A549 treated with RU486 at 1 μM for 4 hours (cell line): Measurements from ENCODE around the gene S100A4. TPM values are rescaled to one million over a fixed set of nuclear protein-coding genes. Genes with fewer than 3 reads are reported as not detected.

ENCODE experiments used
- total RNA-seq: library from RNA; stranded (reverse); fragments of 200-300 nt; extraction: Qiagen RNA extraction; gene quantifications from 5 replicates; pipeline ENCODE4 v1.2.3, GENCODE V29; 2022; ENCODE audit warnings: low read depth

The S100A4 gene
- 1,522 to 1,903 TPM (median 1,710 TPM) in 5 replicates for total RNA-seq

DNA sequence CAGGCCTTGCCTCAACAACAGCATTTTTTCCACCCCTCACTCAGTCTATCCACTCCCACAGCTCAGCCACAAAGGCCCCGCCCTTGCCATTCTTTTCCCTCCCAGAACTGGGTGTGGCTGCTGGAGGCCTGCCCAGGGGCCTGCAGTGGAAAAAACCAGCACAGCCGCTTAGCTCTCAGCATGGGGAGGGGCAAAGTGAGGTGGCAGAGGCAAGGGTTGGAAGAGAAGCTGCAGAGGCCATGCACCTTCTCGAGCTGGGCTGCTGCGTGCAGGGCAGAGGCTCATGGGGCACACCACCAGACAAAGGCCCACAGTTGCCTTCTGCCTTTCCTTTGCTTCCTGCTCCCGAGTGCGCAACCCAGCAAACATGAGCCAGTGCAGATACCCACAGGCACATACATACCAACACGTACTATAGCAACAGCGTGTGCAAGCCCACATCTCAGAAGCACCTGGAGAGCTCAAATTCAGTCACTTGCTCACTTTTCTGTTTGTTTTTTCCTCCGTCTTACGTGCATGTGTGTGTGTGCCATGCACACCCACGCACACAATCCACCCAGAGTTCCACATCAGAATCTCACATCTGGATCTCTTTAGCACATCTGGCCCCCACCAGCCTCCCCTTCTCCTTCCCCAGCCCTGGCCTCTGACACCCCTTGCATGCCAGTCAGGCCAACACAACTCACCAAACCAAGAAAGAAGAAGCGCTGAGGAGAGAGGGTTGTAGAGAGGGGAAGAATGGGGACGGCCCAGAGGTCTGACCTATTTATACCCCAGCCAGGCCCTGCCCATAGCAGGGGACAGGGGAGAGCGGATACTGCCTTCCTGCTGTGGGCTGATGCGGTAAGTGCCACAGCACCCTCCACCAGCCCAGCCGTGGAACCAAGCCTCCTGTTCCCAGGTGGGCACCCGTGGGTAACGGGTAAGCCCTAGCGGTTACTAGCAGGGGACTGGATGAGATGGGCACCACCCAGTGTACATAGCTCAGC lies at the start of gene S100A4:
S100A4 (minus strand) TSS at position 740 of the 989 bp plus-strand sequence. CDS start 1,012 bp downstream, outside the sequence.

DNA sequence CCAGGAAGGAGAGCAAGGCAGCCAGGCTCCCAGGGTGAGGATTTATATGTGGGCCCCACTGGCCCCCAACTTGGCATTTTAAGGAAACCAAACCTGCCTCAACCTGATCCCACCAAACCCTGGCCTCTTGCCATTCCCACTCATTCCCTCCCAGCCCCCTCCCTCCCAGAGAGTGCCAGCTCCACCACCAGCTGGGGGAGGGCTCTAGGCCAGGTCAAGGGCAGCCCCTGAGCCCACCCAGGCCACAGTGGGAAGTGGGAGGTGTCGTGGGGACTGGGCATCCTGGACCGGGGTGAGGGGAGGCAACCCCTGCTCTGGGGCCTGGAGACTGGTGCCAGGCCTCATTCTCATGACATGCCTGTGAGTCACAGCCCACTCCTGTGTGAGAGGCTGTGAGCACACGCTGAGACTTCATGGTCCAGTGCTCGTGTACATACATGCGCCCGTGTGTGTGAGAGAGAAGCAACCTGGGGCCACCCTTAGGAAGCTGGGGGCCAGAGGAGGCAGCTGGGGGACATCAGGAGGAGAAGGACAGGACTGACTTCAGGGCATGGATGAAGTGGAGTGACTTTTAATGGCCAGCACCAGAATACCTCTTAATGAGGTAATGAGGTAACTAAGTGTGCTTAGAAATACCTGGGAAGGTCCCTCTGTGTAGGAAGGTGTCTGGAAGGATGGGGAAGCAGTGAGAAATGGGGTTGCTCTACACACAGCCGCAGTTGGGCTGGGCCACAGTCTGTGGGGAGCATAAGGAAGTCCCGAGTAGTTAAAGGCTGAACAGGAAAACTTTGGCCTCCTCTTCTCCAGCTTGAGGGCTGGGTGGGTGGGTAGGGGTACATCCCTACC lies 20.1 kb upstream of the S100A4 start, which contains the start of gene S100A2:
S100A2 (minus strand) TSS at position 316 of the 846 bp plus-strand sequence. CDS start 1,967 bp downstream, outside the sequence.

DNA sequence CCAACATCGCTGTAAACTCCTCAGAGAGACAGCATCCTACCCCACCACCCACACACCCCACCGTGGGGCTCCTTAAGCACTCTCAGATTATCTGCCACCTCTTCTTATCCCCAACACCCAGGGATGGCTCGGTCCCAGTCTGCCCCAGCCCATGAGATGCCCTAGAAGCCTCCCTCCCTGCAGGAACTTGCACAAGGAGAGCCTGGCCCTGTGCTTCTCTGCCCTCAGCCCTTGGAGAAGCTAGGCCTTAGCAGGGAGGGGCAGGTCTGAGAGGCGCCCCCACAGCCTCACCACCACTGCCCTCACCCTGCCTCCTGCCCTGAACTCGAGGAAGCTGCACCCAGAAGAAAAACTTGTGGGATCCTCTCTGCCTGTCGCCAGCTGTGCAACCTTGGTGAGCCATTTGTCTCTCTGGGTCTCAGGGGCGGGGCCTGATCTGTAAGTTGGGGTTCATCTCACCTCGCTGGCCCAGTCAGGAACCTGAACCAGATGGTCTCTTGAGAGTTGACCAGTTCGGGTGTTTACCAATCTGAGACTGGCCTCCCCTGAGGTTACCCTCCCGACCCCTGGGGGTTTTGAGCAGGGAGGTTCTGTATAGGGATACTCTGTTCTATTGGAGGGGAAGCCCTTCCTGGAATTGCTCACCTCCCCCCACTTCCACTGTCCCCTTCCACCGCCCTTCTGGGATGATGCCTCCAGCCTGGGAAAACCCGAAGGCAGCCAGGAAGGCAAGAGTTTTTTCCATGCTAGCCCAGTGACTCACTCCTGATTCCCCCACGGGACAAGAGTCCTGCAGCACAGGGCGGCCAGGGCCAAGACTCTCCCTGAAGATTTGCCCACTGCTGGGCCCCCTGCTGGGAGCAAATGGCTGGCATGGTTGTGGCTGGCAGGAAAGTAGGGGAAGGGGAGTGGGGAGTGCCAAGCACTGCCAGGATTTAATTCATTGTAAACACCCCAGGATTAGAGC lies 3.4 kb upstream of the S100A4 start, which contains the start of gene S100A3:
S100A3 (minus strand) TSS at position 537 of the 967 bp plus-strand sequence. CDS start 773 bp downstream, outside the sequence.

DNA sequence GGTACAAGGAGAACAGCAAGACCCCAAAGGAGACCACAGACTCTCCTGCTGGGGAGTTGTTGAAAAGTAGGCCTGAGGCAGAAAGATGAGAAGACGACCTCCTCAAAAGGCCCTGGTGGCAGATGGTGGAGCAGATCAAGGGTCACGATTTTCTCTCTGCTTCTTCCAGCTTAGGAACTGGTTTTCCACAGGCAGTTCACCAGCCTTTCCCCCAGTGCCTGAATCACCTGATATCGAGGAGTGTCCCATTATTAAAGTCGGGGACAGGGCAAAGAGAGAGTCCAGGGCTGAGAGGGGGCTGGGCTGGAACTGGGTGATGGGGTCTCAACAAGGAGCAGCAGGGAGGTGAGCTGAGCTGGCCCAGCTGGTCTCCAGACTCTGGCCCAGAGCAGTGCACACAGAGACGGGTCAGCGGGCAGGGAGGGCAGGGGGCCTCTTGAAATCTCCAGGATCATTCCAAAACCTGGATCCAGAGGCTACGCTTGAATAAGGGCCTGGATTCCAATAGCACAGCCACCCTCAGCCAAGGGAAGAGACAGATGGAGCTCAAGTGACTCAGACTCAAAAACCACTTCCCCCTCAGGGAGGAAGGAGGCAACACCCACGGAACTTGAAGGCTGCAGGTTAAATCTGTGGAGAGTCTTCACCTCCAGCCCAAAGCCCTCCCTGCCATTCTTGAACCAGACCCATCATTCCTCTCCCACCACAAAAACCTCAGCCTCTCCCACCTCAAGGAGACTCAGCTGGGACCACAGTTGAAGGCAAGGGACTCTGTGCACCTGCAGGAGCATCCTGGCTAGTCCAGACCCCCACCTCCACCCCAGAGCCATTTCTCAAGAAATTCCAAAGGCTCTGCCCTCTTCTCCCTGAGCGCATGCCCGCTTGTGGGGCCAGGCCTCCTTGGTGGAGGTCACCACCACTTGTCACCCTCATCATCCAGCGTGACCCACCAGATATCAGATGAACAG lies 4.9 kb downstream of the S100A4 start, which contains the start of gene S100A5:
S100A5 (minus strand) TSS at position 541 of the 968 bp plus-strand sequence. CDS start 743 bp downstream, outside the sequence.

DNA sequence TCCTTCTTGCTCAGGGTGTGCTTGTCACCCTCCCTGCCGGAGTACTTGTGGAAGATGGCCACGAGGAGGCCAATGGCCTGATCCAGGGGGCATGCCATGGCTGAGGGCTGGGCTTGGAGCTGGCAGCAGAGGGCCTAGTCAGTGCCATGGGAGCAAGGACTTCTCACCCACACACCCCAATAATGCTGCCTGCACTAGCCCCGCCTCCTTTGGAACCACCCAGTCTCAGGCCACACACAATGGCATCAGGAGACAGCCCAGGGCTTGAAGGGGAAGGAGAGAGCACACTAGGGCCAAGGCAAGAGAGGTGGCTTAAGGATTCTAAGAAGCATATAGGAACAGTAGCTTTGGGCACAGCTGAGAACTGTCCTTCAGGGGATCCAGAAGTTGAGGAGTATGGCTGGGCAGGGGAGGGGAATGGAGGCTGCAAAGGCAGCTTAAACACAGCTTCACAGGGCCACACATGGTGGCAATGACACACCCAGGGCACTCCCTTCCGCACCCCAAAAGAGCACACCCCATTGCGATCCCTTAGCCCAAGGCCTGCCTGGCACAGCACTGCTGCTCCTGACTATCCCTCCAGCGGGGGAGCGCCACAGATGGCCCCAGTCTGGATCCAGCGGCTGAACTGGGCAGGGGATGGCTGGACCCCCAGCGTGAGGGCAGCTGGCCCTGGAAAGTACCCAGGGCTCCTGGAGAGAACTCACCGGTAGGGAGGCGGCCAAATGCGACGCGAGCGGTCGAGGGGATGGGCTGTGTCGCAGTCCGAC lies 10.2 kb downstream of the S100A4 start, which contains the start of gene S100A6:
S100A6 (minus strand) TSS at position 750 of the 770 bp plus-strand sequence; CDS start at position 98, 652 bp downstream.

Other genes with a start within 250 kb of the S100A4 start
- not detected in 5 replicates for gene PGLYRP3, start 232.9 kb downstream of the S100A4 start, total RNA-seq
- gene PGLYRP4, start 197.0 kb downstream of the S100A4 start, total RNA-seq, result not detected in 5 replicates
- gene S100A9, start 188.0 kb downstream of the S100A4 start, total RNA-seq, result 0.38 to 2.0 TPM (median 1.1 TPM) in 5 replicates
- gene S100A12, start 170.2 kb downstream of the S100A4 start, total RNA-seq, result not detected in 5 replicates
- not detected in 5 replicates for gene S100A8, start 154.7 kb downstream of the S100A4 start, total RNA-seq
- gene S100A7A, start 129.3 kb downstream of the S100A4 start, total RNA-seq, result not detected in 5 replicates
- gene S100A7, start 85.2 kb downstream of the S100A4 start, total RNA-seq, result not detected in 5 replicates
- 3,071 to 3,604 TPM (median 3,274 TPM) in 5 replicates for gene S100A6, start 9.8 kb downstream of the S100A4 start, total RNA-seq
- 0.42 to 1.1 TPM (median 0.57 TPM) in 5 replicates for gene S100A5, start 4.9 kb downstream of the S100A4 start, total RNA-seq
- gene S100A3, start 3.5 kb upstream of the S100A4 start, total RNA-seq, result 85.7 to 107 TPM (median 98.6 TPM) in 5 replicates
- 17.0 to 31.3 TPM (median 24.8 TPM) in 5 replicates for gene S100A2, start 20.0 kb upstream of the S100A4 start, total RNA-seq
- 415 to 520 TPM (median 478 TPM) in 5 replicates for gene S100A16, start 67.3 kb upstream of the S100A4 start, total RNA-seq
- 0.28 to 0.73 TPM (median 0.45 TPM) in 5 replicates for gene S100A14, start 70.5 kb upstream of the S100A4 start, total RNA-seq
- 153 to 185 TPM (median 171 TPM) in 5 replicates for gene S100A13, start 81.7 kb upstream of the S100A4 start, total RNA-seq
- 0.48 to 1.1 TPM (median 0.76 TPM) in 4 of 5 replicates, not detected in the other for gene S100A1, start 82.6 kb upstream of the S100A4 start, total RNA-seq
- gene CHTOP, start 88.3 kb upstream of the S100A4 start, total RNA-seq, result 66.4 to 82.5 TPM (median 76.1 TPM) in 5 replicates
- gene SNAPIN, start 112.9 kb upstream of the S100A4 start, total RNA-seq, result 53.9 to 63.9 TPM (median 56.8 TPM) in 5 replicates
- gene ILF2, start 125.2 kb upstream of the S100A4 start, total RNA-seq, result 261 to 313 TPM (median 282 TPM) in 5 replicates
- 0.77 to 1.2 TPM (median 0.97 TPM) in 5 replicates for gene NPR1, start 132.9 kb upstream of the S100A4 start, total RNA-seq
- gene INTS3, start 182.2 kb upstream of the S100A4 start, total RNA-seq, result 14.1 to 20.4 TPM (median 17.7 TPM) in 5 replicates
- 0.39 to 1.7 TPM (median 0.92 TPM) in 5 replicates for gene SLC27A3, start 229.6 kb upstream of the S100A4 start, total RNA-seq